ENCODE results near the gene PASK.
"Not testable (repeated sequence)": the region's sequence is repeated elsewhere in the genome, so short reads cannot be mapped to it uniquely, and the experiment has no call there.

Gene PASK

DNA sequence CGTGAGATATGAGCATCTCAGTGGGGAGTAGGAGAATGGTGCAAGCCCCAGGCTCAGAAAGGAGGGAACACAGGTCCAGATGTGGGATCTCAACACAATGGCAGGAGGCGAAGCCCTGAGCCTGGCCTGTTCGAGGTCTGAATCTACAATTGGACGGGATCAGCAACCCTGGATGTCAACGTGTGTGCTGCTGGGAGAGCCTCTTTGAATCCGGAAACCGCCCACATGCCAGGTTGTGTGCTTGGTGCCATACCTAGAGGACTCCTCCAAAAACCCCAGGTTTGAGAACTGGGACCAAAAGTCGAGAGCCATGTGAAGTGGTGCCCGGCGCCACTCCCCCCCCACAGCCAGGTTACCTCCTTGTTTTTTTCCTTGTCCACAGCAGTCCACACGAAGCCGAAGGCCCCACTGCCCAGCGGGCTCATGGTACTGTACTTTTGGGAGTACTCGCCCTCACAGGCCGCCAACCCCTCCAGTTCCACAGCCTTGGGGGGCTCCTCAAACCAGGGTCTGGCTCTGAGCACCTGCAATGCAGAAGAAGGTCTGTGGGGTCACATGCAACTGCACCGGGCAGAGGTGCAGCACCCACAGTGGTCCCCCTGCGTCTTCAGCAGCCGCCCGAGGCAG, 26.8 kb downstream of the PASK start:
- no peak for DNase-seq

DNA sequence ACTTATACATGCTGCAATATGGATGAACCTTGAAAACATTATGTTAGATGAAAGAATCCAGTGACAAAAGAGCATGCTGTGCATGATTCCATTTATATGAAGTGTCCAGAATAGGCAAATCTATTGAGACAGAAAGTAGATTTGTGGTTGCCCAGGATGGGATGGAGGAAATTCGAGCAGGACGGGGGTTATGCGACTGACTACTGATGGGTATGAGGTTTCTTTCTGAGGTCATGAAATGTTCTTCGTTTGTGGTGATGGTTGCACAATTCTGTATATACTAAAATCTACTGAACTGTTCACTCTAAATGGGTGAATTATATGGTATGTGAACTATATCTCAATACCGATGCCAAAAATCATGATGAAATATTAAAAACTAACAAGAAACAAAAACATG, 28.3 kb downstream of the PASK start:
- DNase-seq: no peak

DNA sequence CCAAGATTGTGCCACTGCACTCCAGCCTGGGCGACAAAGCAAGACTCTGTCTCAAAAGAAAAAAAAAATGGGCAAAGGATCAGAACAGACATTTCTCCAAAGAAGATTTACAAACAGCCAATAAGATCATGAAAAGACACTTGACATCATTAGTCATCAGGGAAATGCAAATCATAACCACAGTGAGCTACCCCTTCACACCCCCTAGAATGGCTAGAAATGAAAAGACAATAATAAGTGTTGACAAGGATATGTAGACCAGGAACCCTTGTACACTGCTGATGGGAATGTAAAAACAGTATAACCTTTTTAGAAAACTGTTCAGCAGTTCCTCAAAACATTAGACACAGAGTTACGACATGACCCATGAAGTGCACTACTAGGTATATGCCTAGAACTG, 28.8 kb downstream of the PASK start:
- DNase-seq: no peak

DNA sequence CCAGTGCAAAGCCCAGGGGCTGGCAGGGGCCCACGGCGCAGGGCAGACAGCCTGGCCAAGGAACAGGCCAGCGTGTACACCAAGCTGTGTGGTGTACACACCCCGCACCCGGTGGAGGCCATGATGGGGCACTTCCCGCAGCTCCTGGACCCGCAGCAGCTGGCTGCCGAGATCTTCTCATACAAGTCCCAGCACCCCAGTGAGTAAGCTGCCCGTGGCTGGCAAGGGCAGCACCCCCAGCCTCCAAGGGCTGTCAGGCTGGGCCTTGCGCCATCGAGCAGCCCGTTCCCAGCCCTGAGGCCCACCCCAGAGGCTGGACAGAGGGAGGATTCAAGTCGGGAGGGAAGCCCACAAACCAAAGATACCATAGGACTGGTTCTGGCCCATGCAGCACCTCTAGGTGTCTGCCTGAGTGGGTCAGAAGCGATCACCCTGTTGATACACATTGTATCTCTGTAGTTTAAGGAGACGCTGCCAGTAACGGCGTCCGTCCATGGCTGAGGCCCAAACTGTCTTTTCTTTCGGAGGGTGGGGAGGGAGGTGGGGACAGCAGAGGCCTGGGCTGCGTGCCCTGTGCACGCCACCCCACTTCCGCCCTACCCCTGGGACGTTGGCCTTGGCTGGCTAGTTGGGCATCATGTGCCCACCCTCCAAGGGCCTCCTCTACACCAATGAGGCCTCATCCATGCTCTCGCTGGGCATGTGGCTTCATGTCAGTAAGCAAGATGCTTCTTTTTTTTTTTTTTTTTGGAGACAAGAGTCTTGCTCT, 30.4 kb downstream of the PASK start:
- DNase-seq: no peak

DNA sequence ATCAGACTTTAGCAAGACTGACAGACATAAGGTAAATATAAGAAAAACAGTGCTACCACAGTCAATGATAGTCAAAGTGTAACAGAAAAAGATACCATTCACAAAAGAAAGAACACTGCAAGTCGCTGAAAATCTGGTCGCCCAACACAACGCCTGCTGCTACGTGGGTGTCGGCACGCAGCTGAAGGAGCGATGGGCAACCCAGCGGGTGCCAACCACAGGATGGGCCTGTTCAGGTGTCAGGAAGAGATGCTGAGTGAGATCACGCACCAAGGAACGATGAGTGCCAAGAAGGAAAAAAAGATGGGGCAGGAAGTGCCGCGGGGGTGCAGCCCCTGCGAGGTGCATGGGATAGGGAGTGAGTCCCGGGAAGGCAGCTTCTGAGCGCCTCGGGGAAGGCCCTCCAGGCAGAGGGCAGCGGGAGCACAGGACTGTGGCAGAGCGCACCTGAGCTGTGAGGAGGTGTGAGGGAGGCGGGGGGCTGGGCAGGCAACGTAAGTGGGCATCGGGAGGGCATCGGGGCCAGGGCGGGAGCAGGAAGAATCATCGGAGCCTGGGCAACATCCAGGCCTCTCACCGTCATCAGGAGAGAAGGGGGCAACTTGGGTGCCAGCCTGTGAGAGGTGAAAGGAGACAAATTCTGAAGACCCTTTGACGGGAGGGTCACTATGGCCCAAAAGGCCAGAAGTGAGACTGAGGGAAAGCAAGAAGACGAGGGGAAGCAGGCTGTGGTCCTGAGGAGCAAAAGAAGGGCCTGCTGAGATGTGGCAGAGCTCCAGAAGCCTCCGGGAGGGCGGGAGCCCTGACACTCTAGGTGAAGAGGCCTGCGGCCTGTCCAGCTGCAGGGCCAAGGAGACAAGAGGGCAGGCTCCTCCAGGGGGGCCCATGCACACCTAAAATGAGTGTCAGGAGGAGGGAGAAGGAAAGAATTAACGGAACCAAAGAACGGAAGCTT, 32.4 kb downstream of the PASK start:
- DNase-seq: no peak

DNA sequence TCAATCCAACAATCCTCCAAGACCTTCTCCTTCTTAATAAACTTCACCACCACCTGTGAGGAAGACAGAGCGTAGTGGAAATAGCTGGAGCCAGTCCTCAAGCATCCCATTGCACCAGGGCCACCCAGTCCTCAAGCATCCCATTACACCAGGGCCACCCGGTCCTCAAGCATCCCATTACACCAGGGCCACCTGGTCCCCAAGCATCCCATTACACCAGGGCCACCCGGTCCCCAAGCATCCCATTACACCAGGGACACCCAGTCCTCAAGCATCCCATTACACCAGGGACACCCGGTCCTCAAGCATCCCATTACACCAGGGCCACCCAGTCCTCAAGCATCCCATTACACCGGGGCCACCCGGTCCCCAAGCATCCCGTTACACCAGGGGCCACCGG, 33.9 kb downstream of the PASK start:
- DNase-seq: no peak

DNA sequence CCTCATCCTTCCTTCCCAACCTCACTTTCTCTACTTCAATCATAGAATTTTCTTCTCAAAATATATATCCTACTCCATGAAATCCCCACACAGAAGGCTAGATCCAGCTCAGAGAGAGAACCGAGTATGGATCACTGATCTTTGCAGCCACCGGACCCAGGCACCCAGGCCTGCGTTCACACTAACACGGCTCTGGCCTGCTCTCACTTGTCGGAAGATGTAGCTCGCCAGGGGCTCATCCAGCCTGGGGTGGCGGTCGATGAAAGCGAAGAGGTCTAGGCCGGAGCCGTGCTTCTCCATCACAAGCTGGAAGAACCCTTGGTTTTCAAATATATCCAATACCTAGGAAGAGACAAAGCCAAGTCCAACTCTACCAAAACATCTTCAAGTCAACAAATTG, 34.4 kb downstream of the PASK start:
- DNase-seq: no peak

DNA sequence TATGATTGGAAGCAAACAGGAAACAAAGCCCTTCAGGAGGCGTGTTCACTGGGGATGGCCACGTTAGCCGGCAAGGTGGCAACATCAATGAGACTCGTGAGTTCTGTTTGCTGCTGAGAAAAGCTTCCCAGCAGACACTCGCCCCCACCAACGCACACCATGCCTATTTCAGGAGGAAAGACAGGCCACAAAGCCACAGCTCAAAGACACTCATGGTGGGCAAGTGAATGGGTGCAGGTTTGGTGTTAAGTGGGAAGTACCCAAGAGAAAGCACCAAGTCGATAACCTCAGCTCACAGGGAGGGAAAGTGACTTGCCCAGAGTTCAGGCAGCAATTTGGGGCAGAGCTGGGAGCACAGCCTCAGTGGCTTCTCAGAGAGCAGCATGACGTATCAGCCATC, 36.7 kb downstream of the PASK start:
- DNase-seq: no peak

DNA sequence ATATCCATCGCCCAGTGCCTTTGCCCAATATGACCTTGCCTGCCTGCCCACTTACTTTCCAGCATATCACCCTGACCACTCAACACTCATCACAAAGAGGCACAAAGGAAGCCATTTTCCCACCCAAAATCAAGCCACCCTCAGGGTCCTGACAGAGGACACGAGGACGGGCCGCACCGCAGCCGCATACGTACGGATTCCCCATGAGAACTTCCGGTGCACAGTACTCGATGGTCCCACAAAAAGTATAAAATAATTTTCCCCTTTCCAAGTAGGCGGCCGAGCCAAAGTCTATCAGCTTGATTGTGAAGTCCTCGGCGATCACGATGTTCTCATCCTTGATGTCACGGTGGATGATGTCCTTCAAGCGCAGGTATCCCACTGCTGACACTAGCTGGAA, 37.2 kb downstream of the PASK start:
- no peak for DNase-seq

DNA sequence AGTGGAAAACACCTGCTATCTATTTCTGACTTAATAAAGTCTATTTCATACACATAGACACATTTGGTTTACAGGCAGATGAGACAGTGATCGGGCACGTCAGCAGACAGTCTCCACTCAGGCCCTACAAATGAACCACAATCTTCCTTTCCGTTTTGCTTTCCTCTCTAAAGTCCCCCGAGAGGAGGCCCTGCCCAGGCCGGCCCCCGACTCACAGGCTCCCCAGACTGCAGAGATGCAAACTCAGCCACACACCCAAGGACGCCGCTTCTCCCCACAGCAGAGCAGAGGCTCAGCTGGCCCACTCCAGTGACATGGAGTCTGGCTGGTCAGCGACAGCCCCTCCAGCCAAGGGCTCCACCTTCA, 37.8 kb downstream of the PASK start:
- DNase-seq: no peak

DNA sequence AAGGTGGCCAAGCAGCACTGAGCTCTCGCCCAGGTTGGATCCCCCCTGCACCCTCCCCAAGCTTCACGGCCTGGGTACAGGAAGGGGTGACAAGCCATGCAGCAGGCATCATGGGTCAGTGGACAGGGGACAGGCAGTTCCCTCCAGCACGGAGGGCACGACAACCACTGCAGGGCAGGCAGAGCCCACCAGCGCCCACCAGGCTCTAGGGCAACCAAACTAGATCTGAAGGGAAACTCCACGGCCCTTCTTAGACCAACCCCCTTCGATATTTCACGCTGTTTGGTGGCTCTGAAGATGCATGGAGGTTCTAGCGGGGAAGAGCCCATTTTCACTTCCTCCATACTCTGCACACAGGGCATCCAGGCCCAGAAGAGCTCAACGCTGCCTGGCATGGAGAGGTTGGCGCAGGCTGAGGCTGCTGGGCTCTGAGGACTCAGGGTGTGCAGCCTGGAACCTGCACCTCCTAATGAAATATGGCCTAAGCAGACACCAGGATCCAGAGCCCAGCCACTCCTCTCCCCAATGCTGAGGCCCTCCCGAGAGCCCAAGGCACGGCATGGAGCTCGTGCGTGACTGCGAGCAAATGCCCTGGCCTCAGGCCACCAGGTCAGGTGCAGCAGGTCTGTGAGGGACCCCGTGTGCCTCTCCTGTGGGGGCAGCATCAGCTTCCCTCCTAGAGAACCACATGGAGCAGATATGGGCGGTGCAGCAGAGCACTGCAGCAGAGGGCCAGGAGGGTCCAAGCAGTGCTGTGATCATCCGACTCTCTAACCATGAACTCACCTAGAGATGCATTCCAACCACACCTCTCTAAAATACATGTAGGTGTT, 38.4 kb downstream of the PASK start:
- no peak for DNase-seq

DNA sequence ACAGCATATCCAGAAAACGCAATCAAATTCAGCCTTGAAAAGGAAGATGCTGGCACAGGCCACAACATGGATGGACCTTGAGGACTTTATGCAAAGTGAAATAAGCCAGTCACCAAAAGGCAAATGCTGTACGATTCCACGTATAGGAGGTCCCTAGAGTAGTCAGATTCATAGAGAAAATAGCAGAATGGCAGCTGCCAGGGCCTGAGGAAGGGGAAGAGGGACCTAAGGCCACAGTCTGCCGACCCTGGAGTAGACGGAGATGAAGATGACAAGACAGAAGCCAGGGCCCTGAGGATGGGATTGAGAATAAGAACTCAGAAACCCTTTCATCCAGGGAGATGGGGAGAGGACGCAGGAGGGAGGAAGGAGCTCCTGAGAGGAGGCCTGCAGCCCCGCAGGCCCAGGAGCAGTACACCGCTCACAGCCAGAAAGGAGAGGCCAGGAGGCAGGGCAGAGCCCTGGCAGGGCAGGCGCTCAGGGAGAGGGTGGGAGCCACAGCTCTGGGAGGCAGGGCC, 39.1 kb downstream of the PASK start:
- DNase-seq: no peak

DNA sequence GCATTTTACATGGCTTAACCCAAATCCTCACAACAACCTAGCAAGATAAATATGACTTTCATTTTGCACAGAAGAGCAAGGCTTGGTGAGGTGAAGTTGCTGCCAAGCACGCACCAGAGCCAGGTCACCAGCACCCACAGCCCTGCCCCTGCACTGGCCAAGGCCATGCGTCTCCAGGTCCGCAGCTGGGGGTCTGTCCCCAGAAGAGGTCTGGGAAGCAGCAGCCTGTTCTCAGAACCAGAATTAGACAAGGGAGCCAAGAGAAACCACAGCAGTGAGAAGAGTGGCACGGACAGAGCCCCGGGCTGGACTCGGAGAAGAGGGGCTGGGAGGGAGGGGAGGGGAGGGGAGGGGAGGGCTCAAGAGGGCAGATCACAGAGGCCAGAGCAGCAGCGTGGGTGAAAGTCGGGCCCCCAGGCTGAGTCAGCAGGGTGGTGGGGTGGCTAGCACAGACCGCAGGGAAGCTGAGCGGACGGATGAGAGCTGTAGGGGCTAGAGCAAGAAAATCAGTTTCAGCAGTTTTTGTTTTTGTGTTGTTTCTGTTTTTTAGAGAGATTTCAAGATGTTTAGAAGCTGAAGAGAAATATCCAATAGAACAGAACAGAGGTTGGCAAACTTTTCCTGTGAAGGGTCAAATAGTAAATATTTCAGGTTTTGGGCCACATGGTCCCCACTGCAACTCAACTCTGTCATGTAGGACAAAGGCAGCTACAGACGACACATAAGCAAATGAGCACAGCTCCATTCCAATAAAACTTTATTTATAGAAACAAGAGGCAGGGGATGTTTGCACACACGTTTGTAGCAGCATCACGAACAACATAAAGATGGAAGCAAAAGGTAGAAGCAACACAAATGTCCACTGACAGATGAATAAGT, 39.8 kb downstream of the PASK start:
- no peak for DNase-seq

DNA sequence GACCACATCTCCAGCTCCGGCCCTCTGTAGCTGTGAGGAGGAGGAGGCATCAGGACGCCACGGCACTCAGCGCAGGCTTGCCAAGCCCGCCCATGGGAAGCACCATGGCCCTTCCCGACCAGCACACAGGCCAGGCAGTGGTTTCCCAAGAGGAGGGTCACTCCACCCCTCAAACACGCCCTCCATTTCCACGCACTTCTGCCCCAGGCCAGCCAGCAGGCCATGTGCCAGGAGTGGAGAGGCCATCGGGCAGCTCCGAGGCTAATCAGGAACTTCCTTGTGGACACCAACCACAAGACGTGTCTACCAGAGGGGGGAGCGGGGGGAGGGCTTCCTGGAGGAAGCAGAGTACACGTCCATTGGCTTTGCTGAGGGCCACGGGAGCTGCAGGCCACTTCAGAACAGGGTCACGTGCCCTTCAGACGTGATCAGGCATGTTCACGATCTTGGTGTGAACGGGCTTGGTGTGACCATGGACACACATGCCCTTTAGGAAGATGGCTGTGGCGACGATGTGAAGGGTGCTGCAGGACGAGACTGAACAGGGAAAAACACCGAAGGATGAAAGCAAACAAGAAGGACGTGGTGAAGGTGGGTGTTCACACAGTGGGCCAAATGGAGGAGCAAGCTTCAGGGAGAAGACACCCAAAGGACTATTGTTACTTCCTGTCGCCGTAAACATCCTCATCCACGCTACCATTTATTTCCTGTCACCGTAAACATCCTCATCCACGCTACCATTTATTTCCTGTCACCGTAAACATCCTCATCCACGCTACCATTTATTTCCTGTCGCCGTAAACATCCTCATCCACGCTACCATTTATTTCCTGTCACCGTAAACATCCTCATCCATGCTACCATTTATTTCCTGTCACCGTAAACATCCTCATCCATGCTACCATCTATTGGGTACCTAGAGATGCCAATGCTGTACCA, 40.7 kb downstream of the PASK start:
- DNase-seq: no peak

DNA sequence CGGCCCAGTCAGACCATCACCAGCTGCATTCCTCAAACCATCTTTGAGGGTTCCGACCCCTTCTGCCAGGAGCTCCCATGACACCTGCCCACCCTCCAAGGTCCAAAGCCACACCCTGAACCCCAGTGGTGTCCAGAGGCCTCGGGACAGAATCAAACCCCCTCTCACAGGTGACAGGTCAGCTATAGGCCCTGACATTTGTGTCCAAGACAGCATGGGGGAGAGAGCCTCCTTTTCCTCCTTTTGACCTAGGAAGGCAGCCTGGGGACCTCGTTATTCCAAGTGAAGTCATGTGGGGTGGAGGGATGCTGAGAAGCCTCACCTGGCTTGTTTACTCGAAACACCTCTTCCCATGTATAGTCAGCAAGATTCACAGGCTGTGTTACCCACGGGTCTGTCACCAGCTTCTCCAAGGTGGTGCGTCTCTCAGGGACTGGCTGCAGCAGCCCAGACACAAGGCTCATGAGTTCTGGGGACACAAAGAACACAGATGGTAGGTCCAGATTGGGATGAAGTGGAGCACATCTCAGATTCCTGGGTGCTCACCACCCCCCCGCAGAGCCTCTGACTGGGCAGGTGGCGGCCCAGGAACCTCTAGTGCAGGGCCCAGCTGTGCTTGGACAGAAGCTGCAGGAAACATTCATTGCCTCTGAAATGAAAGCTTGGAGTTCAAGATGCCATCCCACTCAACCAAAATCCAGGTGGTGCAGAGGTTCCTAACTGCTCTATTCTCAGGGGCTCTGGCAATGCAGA, 42.1 kb downstream of the PASK start:
- peak; percentile 78 for DNase-seq

DNA sequence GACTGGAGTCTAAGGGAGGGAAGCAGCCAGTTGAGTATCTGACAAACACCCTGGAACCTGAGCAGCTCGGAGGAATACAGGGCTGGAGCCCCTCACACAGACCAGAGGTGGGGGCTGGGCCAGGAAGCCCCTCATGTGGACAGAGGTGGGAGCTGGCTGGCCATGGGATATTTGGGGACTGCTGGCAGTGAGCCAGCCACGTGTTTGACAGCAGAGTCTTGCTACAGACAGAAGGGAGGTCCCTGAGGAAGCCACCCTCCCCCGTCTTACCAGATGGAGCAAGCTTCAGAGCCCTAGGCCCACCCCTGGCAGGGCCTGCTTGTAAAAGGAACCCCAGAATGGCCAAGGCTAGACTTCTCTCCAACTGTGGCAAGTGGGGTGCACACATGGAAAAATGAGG, 43.6 kb downstream of the PASK start:
- DNase-seq: peak; percentile 17

DNA sequence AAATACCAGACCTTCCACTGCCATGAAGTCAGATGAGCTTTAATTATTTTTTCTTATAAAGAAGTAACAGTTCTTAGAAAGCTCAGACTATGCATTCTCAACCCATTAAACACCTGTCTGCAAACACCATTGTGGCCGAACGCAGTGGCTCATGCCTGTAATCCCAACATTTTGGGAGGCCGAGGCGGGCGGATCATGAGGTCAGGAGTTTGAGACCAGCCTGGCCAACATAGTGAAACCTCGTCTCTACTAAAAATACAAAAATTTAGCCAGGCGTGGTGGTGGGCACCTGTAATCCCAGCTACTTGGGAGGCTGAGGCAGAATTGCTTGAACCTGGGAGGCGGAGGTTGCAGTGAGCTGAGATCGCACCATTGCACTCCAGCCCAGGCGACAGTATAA, 44.7 kb downstream of the PASK start:
- DNase-seq: not testable (repeated sequence)

DNA sequence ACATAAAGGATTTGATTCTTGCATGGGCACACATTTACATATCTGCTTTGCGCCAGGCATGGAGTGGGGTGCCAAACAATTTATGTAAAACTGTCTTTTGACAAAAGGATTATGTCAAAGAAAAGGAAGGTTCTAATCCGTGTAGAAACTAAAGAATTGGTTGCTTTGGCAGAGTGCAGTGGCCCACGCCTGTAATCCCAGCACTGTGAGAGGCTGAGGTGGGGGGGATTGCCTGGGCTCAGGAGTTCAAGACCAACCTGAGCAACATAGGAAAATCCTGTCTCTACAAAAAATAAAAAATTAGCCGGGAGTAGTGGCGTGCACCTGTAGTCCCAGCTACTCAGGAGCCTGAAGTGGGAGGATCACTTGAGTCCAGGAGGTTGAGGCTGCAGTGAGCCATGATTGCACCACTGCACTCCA, 46.1 kb downstream of the PASK start:
- DNase-seq: no peak

DNA sequence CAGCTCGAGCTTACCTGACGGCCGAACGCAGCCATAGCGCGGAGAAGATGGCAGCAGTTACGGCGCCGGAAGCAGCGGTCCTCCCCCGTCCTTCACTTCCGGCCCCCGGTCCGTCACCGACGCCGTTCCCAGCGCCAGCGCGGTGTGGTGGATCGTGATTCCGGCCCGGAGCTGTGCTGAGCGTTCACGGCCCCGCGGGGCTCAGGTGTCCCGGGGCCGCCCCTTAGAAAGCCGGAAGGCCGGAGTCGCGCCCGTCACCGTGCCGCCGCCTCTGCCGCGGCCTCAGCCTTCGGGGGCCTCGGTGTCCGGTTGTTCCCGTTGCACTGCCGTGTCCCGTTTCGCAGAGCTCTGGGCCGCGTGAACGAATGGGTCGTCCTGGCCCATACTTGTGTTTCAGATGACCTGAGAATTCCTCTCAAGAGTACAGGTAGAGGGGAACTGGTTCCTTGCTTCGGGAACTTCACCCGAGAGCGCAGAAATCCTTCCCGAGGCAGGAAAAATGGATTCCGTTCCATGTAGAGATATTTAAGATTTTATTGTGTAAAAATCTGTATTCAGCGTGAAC, 47.0 kb downstream of the PASK start, which contains the start of gene MTERF4:
TSS of gene MTERF4 (minus strand) at position 49 of the 565 bp plus-strand sequence. CDS start at position 35, 14 bp downstream.
- peak; percentile 13 for DNase-seq

Data from NCI-H524 treated with DMSO at 0.1 percent for 48 hours (cell line).